Measurements from ENCODE around the gene PKD1. TPM values are rescaled to one million over a fixed set of nuclear protein-coding genes. Genes with fewer than 3 reads are reported as not detected.

Gene PKD1
- total and polyA plus RNA-seq, 2 of the 13 experiments (the other 11 are each of a cell fraction or from before 2014, with no cell fraction given) = 22.1 to 23.0 TPM

DNA sequence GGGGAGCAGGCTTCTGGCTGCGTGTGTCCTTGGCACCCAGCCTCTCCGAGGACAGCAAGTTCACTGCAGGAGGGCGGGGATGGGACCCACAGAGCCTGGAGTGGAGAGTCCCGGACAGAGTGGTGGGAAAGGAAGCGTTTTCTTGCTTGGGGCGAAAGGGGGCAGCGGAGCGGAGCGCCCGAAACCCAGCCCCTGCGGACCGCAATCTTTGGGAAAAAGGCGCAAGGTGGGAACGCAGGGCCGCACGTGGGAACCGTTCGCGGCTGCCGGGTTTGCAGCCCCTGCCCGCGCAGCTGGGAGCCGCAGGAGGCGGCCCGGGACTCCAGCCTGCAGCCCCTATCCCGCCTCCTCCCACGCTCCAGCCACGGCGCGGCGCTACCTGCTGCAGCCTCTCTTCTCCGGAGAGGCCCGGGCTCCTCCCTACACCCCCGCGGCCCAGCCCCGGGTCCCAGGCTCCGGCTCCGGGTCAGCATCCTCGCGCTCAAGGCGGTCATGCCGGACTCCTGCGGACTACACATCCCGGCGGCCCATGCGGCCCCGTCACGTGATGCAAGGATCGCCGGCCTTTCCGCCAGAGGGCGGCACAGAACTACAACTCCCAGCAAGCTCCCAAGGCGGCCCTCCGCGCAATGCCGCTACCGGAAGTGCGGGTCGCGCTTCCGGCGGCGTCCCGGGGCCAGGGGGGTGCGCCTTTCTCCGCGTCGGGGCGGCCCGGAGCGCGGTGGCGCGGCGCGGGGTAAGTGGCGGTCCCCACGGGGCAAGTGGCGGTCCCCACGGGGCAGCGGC, 88.2 kb downstream of the PKD1 start, which contains the start of the genes NTHL1 and TSC2 (continued):
- TF ChIP-seq, protein P1, sequence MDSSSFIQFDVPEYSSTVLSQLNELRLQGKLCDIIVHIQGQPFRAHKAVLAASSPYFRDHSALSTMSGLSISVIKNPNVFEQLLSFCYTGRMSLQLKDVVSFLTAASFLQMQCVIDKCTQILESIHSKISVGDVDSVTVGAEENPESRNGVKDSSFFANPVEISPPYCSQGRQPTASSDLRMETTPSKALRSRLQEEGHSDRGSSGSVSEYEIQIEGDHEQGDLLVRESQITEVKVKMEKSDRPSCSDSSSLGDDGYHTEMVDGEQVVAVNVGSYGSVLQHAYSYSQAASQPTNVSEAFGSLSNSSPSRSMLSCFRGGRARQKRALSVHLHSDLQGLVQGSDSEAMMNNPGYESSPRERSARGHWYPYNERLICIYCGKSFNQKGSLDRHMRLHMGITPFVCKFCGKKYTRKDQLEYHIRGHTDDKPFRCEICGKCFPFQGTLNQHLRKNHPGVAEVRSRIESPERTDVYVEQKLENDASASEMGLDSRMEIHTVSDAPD (CRISPR knock-in tag; IDR thresholded peaks at IDR 0.05) = no peak
- TF ChIP-seq, protein P2, sequence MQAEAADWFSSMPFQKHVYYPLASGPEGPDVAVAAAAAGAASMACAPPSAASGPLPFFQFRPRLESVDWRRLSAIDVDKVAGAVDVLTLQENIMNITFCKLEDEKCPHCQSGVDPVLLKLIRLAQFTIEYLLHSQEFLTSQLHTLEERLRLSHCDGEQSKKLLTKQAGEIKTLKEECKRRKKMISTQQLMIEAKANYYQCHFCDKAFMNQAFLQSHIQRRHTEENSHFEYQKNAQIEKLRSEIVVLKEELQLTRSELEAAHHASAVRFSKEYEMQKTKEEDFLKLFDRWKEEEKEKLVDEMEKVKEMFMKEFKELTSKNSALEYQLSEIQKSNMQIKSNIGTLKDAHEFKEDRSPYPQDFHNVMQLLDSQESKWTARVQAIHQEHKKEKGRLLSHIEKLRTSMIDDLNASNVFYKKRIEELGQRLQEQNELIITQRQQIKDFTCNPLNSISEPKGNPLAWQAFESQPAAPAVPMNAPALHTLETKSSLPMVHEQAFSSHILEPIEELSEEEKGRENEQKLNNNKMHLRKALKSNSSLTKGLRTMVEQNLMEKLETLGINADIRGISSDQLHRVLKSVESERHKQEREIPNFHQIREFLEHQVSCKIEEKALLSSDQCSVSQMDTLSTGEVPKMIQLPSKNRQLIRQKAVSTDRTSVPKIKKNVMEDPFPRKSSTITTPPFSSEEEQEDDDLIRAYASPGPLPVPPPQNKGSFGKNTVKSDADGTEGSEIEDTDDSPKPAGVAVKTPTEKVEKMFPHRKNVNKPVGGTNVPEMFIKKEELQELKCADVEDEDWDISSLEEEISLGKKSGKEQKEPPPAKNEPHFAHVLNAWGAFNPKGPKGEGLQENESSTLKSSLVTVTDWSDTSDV (CRISPR knock-in tag; IDR thresholded peaks at IDR 0.05) = peak; percentile 81
- TF ChIP-seq ZBTB38 (CRISPR knock-in tag; IDR thresholded peaks at IDR 0.05) (no peak), ZNF350 (CRISPR knock-in tag; IDR thresholded peaks at IDR 0.05; ENCODE audit: borderline replicate concordance, low read depth) (peak; percentile 49), HMG20A (CRISPR knock-in tag; IDR thresholded peaks at IDR 0.05; ENCODE audit: borderline replicate concordance) (no peak; the same call in 1 of the 2 replicates), ZC3H4 (CRISPR knock-in tag; IDR thresholded peaks at IDR 0.05; ENCODE audit: borderline replicate concordance) (no peak), ZNF205 (CRISPR knock-in tag; IDR thresholded peaks at IDR 0.05) (no peak), ZNF616 (CRISPR knock-in tag; IDR thresholded peaks at IDR 0.05; ENCODE audit: low read depth) (0 out of 2 replicates have a peak, but pooled peaks have one; percentile 17), ZNF841 (CRISPR knock-in tag; IDR thresholded peaks at IDR 0.05; ENCODE audit: borderline replicate concordance) (no peak), ZNF597 (CRISPR knock-in tag; IDR thresholded peaks at IDR 0.05) (0 out of 2 replicates have a peak, but pooled peaks have one; percentile 36), ZSCAN22 (CRISPR knock-in tag; IDR thresholded peaks at IDR 0.05) (no peak), IKZF4 (CRISPR knock-in tag; IDR thresholded peaks at IDR 0.05; ENCODE audit: borderline replicate concordance, low read depth, not compliant biosample characterization) (peak; percentile 50), KDM3A (CRISPR knock-in tag; IDR thresholded peaks at IDR 0.05; ENCODE audit: low read depth) (peak; percentile 28; the same call in 1 of the 2 replicates), HOXA9 (CRISPR knock-in tag; IDR thresholded peaks at IDR 0.05; ENCODE audit: borderline replicate concordance) (0 out of 2 replicates have a peak, but pooled peaks have one; percentile 51), ZNF234 (CRISPR knock-in tag; conservative IDR thresholded peaks at IDR 0.05) (no peak)
- TF ChIP-seq, protein P3, sequence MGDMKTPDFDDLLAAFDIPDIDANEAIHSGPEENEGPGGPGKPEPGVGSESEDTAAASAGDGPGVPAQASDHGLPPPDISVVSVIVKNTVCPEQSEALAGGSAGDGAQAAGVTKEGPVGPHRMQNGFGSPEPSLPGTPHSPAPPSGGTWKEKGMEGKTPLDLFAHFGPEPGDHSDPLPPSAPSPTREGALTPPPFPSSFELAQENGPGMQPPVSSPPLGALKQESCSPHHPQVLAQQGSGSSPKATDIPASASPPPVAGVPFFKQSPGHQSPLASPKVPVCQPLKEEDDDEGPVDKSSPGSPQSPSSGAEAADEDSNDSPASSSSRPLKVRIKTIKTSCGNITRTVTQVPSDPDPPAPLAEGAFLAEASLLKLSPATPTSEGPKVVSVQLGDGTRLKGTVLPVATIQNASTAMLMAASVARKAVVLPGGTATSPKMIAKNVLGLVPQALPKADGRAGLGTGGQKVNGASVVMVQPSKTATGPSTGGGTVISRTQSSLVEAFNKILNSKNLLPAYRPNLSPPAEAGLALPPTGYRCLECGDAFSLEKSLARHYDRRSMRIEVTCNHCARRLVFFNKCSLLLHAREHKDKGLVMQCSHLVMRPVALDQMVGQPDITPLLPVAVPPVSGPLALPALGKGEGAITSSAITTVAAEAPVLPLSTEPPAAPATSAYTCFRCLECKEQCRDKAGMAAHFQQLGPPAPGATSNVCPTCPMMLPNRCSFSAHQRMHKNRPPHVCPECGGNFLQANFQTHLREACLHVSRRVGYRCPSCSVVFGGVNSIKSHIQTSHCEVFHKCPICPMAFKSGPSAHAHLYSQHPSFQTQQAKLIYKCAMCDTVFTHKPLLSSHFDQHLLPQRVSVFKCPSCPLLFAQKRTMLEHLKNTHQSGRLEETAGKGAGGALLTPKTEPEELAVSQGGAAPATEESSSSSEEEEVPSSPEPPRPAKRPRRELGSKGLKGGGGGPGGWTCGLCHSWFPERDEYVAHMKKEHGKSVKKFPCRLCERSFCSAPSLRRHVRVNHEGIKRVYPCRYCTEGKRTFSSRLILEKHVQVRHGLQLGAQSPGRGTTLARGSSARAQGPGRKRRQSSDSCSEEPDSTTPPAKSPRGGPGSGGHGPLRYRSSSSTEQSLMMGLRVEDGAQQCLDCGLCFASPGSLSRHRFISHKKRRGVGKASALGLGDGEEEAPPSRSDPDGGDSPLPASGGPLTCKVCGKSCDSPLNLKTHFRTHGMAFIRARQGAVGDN (CRISPR knock-in tag; IDR thresholded peaks at IDR 0.05) = peak; percentile 88
- TF ChIP-seq, protein P4, sequence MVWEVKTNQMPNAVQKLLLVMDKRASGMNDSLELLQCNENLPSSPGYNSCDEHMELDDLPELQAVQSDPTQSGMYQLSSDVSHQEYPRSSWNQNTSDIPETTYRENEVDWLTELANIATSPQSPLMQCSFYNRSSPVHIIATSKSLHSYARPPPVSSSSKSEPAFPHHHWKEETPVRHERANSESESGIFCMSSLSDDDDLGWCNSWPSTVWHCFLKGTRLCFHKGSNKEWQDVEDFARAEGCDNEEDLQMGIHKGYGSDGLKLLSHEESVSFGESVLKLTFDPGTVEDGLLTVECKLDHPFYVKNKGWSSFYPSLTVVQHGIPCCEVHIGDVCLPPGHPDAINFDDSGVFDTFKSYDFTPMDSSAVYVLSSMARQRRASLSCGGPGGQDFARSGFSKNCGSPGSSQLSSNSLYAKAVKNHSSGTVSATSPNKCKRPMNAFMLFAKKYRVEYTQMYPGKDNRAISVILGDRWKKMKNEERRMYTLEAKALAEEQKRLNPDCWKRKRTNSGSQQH (CRISPR knock-in tag; IDR thresholded peaks at IDR 0.05; ENCODE audit: low read depth) = peak; percentile 20
